NCI-H69 (cell line): ENCODE data around the gene CD72.
"Not testable (repeated sequence)": the region's sequence is repeated elsewhere in the genome, so short reads cannot be mapped to it uniquely, and the experiment has no call there.

Experiments used
- DNase-seq: peaks from one replicate; lab custom pipeline; 2025; lab: John Stamatoyannopoulos, UW

CD72 gene

DNA sequence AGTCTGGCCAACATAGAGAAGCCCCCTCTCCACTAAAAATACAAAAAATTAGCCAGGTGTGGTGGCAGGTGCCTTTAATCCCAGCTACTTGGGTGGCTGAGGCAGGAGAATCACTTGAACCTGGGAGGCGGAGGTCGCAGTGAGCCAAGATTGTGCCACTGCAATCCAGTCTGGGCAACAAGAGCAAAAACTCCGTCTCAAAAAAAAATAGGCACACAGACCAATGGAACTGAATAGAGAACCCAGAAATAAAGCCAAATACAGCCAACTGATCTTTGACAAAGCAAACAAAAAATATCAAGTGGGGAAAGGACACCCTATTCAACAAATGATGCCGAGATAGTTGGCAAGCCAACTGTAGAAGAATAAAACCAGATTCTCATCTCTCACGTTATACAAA lies 29.7 kb downstream of the CD72 start:
- not testable (repeated sequence) for DNase-seq

- DNase-seq: not testable (repeated sequence)
Measured at GRCh38 chr9:35584681-35585080, 33.5 kb downstream of the CD72 start.

GRCh38 chr9:35583521-35583920 lies 34.7 kb downstream of the CD72 start:
- not testable (repeated sequence) for DNase-seq

- DNase-seq: not testable (repeated sequence)
Measured at GRCh38 chr9:35579659-35580227, 38.5 kb downstream of the CD72 start.

- no peak for DNase-seq
Measured at GRCh38 chr9:35579130-35579529, 39.1 kb downstream of the CD72 start.

DNA sequence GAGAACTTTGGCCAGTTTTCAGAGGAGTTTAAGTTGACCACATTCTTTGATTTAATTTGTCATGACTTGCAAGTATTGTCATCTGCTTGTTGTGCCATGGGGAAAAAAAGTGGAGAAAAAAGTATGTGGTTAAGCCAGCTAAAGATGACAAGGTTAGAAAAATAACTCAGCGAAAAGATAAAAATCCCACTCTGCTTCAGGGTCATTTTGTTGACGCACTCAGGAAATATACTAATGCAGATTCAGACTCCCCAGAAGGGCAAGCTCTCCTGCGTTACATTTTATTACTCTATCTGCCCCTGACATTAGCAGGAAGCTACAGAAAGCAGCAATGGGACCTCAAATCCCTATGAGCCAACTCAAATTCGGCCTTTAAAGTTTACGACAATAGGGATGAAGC lies 40.7 kb downstream of the CD72 start:
- no peak for DNase-seq

GRCh38 chr9:35575478-35575877 lies 42.7 kb downstream of the CD72 start:
- DNase-seq: no peak

DNA sequence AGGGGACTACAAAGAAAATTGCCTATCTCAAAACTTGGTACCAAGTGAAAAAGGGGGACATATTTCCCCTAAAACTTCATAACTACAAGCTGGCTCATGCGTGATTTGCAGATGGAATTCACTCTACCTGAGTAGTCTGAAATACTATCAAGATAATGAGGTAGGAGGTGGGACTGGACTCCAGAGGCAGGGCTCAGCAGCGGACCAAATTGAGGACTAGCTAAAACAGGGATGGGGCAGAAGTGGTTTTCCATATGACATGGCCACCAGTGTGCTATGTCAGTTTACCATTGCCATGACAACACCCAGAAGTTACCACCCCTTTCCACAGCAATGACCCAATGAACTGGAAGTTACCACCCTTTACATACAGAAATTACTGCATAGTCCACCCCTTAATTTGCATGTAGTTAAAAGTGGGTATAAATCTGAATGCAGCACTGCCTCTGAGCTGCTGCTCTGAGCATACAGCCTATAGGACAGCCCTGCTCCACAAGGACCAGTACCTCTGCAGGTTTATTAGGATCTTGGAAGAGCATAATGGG lies 43.6 kb downstream of the CD72 start:
- DNase-seq: no peak

GRCh38 chr9:35570709-35571504 lies 47.3 kb downstream of the CD72 start:
- DNase-seq: no peak

DNA sequence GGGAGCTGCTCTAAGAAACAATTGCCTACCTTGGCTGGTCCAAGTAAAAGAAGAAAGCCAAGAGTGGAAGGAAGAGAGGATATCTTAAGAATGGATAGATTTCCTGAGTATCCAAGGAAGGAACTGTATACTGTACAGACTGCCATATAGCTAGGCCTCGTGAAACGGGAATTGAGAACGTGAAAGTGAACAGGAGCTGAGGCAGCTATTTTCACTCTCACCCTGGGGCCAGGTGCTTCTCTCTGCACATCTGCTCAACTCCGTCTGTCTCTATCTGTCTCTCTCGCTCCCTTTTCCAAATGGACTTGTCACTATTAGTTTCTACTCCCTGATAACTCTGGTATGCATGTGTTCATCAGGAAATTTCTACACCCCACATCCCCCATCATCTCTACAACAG lies 49.0 kb downstream of the CD72 start:
- no peak for DNase-seq

- no peak for DNase-seq
Measured at GRCh38 chr9:35568196-35568595, 50.0 kb downstream of the CD72 start.

DNA sequence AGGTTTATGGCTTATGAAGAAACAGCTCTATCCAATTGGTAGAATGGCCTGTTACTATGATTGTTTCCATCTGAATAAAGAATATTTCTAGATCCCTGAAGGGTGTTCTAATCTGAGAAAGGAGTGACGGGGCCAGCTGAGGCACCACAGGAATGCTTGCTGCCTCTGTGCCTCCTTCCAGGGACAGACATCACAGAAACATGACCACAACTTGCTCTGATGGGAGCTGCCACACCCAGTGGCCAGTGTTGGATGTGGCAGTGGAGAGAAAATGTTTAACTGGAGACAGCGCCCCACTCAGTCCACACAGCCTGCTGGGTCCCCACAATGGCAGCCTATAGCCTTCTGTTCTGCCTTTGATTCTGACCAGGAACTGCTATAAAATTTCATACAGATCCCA lies 51.8 kb downstream of the CD72 start:
- no peak for DNase-seq

GRCh38 chr9:35564658-35565061 lies 53.6 kb downstream of the CD72 start:
- no peak for DNase-seq

DNA sequence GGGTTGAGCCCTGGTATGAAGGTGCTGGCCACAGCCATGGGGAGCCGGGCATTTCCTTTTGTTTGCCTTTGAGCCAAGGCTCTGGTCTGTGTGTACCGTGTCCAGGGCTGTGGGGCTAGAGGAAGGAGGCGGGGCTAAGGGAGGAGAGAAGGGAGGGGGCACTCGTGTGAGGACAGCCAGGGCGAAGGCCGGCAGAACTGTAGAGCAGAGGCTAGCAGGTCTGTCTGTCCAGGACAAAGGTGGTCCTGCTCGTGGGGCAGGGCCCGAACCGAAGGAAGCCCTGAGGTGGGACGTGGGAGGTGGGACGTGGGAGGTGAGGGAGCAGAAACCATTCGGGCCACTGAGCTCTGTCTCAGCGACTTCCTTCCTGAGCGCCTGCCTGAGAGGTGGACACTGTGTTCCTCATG lies 54.4 kb downstream of the CD72 start:
- no peak for DNase-seq

- no peak for DNase-seq
Measured at GRCh38 chr9:35562895-35563780, 55.1 kb downstream of the CD72 start.

GRCh38 chr9:35561468-35562261 lies 56.5 kb downstream of the CD72 start:
- no peak for DNase-seq

DNA sequence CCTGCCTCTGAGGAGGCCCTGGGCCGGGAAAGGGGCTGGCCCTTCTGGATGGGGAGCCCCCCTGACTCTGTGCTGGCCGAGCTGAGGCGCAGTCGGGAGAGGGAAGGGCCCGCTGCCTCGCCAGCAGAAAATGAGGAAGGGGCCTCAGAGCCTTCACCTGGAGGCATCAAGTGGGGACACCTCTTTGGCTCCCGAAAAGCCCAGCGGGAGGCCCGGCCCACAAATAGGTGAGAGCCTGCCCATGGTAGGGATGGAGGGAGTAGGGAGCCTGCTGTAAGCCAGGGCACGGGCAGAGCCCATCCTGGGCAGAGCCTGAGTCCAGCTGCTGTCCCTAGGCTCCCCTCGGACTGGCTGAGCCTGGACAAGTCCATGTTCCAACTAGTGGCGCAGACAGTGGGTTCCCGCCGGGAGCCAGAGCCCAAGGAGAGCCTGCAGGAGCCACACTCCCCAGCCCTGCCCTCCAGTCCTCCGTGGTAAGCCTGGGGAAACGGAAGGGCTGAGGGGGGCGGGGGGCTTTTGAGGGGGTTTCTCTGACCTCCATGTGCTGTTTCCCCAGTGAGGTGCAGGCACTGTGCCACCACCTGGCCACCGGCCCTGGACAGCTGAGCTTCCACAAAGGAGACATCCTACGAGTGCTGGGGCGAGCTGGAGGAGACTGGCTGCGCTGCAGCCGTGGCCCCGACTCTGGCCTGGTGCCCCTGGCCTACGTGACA lies 57.4 kb downstream of the CD72 start:
- no peak for DNase-seq
